ENCODE measurements around the gene ROPN1B. TPM values are rescaled to one million over a fixed set of nuclear protein-coding genes. Genes with fewer than 3 reads are reported as not detected.
"Not testable (repeated sequence)": the region's sequence is repeated elsewhere in the genome, so short reads cannot be mapped to it uniquely, and the experiment has no call there.

ROPN1B gene
- total RNA-seq, 1 donor from 2014 or later, result not detected

DNA sequence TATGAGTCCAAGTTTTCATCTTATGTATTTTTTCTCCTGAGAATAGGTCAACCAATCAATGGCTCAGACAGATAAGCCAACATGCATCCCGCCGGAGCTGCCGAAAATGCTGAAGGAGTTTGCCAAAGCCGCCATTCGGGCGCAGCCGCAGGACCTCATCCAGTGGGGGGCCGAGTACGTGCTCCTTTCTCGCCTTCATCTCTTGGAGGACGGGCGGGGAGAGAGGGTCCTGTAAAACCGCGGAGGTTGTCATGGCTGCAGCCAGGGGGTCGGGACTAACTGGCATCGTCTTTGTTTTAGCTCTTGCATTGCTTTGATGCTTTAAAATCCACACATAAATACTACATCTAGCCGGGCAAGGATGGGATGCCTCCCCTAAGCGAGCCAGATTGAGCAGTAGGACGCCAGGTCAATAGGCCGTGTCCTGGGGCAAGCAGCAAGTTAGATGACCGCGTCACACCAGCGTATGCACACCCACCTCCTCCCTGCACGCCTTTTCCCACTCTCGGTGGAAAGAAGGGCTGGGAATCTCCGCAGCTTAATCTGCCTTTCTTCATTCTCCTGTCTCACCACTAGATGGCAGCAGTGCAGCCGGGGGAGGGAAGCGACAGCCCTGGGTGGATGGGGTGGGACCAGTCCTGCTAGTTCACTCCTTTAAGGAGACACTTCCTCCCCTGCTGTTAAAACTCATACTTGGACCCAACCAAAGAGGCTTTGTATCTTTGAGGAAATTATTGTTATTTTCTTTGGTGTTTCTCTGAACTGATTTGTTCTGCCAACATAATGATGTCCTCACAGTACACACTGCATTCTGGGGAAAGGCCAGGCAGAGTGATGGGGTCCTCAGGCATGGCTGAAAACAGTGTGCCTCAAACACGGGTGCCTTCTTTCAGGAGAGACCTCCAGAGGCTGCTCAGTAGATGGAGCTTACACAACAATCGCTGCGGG, 3.3 kb downstream of the ROPN1B start:
- Histone ChIP-seq H3K4me3 (ENCODE audit: low read length in 3 of 3) (peak overlapping the region; percentile 30 to 65 (median 56)), H3K27me3 (ENCODE audit: control insufficient read depth in 3 of 3, insufficient read depth in 3 of 3, low read length in 3 of 3) (peaks cover 4 to 11% (median 5%) of the 10 kb centered on the region in 3 donors)
- not testable (repeated sequence) for H3K36me3 ChIP-seq (ENCODE audit: control insufficient read depth in 3 of 3, insufficient read depth in 3 of 3, low read length in 3 of 3)

DNA sequence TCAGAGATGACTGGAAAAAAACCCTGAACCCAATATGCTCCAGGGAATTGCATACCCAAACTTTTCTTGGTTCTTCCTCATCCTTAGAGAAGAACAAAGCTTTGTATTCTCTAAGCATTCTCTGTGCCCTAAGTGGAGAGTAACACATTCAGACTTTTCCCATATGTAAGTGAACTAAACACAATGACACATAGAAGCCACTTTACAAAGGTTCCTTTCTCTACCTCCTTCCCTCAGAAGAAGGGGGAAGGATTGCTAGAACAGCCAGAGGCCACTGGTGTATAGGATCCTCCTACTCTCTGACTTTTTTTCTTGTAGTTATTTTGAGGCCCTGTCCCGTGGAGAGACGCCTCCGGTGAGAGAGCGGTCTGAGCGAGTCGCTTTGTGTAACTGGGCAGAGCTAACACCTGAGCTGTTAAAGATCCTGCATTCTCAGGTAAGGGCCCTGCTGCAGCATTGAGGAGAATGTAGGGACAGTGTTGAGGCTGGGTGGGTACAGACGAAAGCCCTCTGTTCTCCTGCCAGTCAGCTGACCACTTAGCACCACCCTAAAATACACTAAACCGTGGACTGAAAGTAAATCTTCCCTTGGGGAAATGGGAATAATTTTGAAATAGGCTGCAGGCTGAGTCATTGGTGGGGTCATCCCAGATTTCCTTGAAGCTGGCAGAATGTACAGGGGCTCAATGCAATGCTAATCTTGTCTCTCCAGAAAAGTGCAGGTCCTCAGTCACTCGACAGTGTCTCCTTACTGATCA, 6.4 kb downstream of the ROPN1B start:
- not testable (repeated sequence) for H3K4me3 ChIP-seq (ENCODE audit: low read length in 3 of 3); H3K4me1 ChIP-seq (ENCODE audit: control insufficient read depth in 3 of 3, insufficient read depth in 3 of 3, low read length in 3 of 3); H3K27ac ChIP-seq (ENCODE audit: low read depth, low read length); H3K9me3 ChIP-seq (ENCODE audit: control insufficient read depth in 3 of 3, low read length in 3 of 3); H3K9ac ChIP-seq (ENCODE audit: low read depth in 1 of 3, low read length in 3 of 3); H3K27me3 ChIP-seq (ENCODE audit: control insufficient read depth in 3 of 3, insufficient read depth in 3 of 3, low read length in 3 of 3); H3K36me3 ChIP-seq (ENCODE audit: control insufficient read depth in 3 of 3, insufficient read depth in 3 of 3, low read length in 3 of 3)

More for the DNA sequence above, 3.3 kb downstream of the ROPN1B start:
- H3K9me3 ChIP-seq (ENCODE audit: control insufficient read depth in 3 of 3, low read length in 3 of 3); H3K4me1 ChIP-seq (ENCODE audit: control insufficient read depth in 3 of 3, insufficient read depth in 3 of 3, low read length in 3 of 3); H3K27ac ChIP-seq (ENCODE audit: low read depth, low read length): not testable (repeated sequence)
- H3K9ac ChIP-seq (ENCODE audit: low read depth in 1 of 3, low read length in 3 of 3), result peak overlapping the region in 1 of 3 donors; percentile 32

DNA sequence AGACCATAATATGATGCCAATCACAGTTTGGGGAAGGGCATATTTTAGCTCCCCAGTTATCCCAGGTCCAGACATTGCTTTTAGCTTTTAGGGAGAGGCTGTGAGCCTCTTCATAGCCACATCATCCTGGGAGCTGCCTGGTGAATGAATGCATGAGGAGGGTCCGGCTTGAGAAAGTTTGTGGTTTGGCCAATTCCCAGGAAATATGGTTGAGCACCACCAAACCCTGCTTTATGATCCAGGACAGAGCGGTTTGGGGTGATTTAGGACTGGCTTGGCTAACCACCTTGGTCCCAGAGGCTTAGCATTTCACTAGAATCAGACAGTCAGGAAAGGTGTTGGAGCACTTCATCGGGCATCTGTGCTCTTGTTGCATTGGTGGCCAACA, 7.0 kb downstream of the ROPN1B start:
- H3K27me3 ChIP-seq (ENCODE audit: control insufficient read depth in 3 of 3, insufficient read depth in 3 of 3, low read length in 3 of 3); H3K4me1 ChIP-seq (ENCODE audit: control insufficient read depth in 3 of 3, insufficient read depth in 3 of 3, low read length in 3 of 3); H3K4me3 ChIP-seq (ENCODE audit: low read length in 3 of 3); H3K36me3 ChIP-seq (ENCODE audit: control insufficient read depth in 3 of 3, insufficient read depth in 3 of 3, low read length in 3 of 3); H3K9ac ChIP-seq (ENCODE audit: low read depth in 1 of 3, low read length in 3 of 3); H3K9me3 ChIP-seq (ENCODE audit: control insufficient read depth in 3 of 3, low read length in 3 of 3); H3K27ac ChIP-seq (ENCODE audit: low read depth, low read length): not testable (repeated sequence)

DNA sequence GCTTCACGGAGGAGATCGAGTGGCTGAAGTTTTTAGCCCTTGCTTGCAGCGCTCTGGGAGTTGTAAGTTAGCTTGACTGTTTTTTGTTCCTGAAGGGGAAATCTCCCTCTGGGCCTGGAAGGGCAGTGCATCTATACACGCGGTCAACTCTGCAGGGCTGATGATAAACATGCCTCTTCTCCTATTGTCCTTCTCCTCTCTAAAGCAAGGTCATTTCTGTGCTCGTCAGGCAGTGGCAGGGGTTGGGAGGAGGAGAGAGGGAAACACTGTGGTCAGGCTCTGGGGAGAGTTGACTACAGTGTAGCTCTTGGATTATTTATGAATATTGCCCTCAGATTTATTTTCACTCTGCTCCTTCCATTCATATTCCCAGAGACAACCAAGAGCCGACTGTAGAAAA, 8.1 kb downstream of the ROPN1B start:
- H3K9ac ChIP-seq (ENCODE audit: low read depth in 1 of 3, low read length in 3 of 3); H3K4me1 ChIP-seq (ENCODE audit: control insufficient read depth in 3 of 3, insufficient read depth in 3 of 3, low read length in 3 of 3); H3K36me3 ChIP-seq (ENCODE audit: control insufficient read depth in 3 of 3, insufficient read depth in 3 of 3, low read length in 3 of 3); H3K27ac ChIP-seq (ENCODE audit: low read depth, low read length); H3K9me3 ChIP-seq (ENCODE audit: control insufficient read depth in 3 of 3, low read length in 3 of 3); H3K4me3 ChIP-seq (ENCODE audit: low read length in 3 of 3); H3K27me3 ChIP-seq (ENCODE audit: control insufficient read depth in 3 of 3, insufficient read depth in 3 of 3, low read length in 3 of 3): not testable (repeated sequence)

DNA sequence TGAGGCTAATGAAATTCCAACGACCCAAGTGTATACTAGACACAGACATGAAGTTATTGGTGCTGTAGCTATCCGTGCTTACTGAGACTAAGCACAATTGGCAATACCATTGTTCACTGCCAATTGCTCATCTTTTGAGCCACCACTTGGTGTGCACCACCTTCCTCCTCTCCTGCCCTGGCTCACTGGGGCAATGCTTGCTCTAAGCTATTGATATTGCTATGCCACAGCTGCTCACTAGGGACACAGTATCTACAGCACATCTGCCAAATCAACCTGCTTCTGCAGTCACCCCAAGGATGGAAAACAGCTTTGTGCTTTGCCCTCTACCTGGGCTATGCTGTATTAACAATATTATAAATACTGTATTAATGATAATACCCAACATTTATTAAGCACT, 16.0 kb downstream of the ROPN1B start:
- not testable (repeated sequence) for H3K4me3 ChIP-seq (ENCODE audit: low read length in 3 of 3); H3K27ac ChIP-seq (ENCODE audit: low read depth, low read length); H3K9ac ChIP-seq (ENCODE audit: low read depth in 1 of 3, low read length in 3 of 3); H3K9me3 ChIP-seq (ENCODE audit: control insufficient read depth in 3 of 3, low read length in 3 of 3); H3K36me3 ChIP-seq (ENCODE audit: control insufficient read depth in 3 of 3, insufficient read depth in 3 of 3, low read length in 3 of 3); H3K27me3 ChIP-seq (ENCODE audit: control insufficient read depth in 3 of 3, insufficient read depth in 3 of 3, low read length in 3 of 3); H3K4me1 ChIP-seq (ENCODE audit: control insufficient read depth in 3 of 3, insufficient read depth in 3 of 3, low read length in 3 of 3)

DNA sequence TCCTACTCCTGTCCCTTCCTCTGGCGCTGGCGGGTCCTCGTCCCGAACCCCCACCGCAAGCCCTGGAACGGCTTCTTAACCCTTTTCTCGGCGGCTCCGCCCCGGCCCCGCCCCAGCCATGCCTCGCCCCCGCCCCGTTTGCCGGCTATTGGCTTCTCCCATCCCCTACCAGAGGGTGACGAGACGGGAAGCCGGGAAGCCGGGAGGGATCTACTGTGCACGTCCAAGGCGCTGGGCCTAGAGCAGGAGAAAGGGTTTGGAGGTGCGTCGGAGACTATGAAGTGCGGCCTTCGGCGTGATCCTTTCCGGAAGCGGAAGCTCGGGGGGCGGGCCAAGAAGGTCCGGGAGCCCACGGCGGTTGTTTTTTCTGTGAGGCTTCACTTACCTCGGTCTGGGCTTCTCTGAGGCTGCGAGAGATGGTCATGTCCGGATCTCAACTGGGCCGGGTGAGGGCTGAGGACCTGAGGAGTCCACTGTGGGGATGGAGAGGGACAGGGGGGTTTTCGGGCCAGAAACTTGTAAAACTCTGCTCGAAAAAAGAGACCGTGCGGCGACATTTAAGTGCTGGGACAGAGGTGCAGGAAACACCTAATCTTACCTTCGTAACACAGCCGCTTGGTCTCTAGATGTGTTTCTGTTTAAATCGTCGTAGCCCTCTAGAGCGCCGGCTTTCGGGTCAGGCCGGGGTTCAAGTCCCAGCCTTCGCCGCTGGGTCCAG, 21.4 kb downstream of the ROPN1B start:
- Histone ChIP-seq H3K9ac (ENCODE audit: low read depth in 1 of 3, low read length in 3 of 3) (peak overlapping the region; percentile 85 to 94 (median 90)), H3K27ac (ENCODE audit: low read depth, low read length) (peak overlapping the region; percentile 89), H3K36me3 (ENCODE audit: control insufficient read depth in 3 of 3, insufficient read depth in 3 of 3, low read length in 3 of 3) (no peaks in the 10 kb centered on the region), H3K4me1 (ENCODE audit: control insufficient read depth in 3 of 3, insufficient read depth in 3 of 3, low read length in 3 of 3) (peaks cover 0 to 15% (median 8%) of the 10 kb centered on the region in 3 donors), H3K27me3 (ENCODE audit: control insufficient read depth in 3 of 3, insufficient read depth in 3 of 3, low read length in 3 of 3) (no peaks in the 10 kb centered on the region), H3K9me3 (ENCODE audit: control insufficient read depth in 3 of 3, low read length in 3 of 3) (no peaks in the 10 kb centered on the region), H3K4me3 (ENCODE audit: low read length in 3 of 3) (peak overlapping the region; percentile 79 to 81 (median 80))

DNA sequence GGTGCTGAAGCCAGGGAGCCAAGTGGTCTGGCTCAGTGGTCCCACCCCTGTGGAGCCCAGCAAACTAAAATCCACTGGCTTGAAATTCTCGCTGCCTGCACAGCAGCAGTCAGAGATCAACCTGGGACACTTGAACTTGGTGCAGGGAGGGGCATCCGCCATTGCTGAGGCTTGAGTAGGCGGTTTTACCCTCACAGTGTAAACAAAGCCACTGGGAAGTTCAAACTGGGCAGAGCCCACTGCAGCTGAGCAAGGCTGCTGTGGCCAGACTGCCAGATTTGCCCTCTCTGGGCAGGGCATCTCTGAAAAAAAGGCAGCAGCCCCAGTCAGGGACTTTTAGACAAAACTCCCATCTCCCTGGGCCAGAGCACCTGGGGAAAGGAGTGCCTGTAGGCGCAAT, 27.8 kb downstream of the ROPN1B start:
- not testable (repeated sequence) for H3K27ac ChIP-seq (ENCODE audit: low read depth, low read length); H3K4me3 ChIP-seq (ENCODE audit: low read length in 3 of 3); H3K36me3 ChIP-seq (ENCODE audit: control insufficient read depth in 3 of 3, insufficient read depth in 3 of 3, low read length in 3 of 3); H3K27me3 ChIP-seq (ENCODE audit: control insufficient read depth in 3 of 3, insufficient read depth in 3 of 3, low read length in 3 of 3); H3K9ac ChIP-seq (ENCODE audit: low read depth in 1 of 3, low read length in 3 of 3); H3K9me3 ChIP-seq (ENCODE audit: control insufficient read depth in 3 of 3, low read length in 3 of 3); H3K4me1 ChIP-seq (ENCODE audit: control insufficient read depth in 3 of 3, insufficient read depth in 3 of 3, low read length in 3 of 3)

DNA sequence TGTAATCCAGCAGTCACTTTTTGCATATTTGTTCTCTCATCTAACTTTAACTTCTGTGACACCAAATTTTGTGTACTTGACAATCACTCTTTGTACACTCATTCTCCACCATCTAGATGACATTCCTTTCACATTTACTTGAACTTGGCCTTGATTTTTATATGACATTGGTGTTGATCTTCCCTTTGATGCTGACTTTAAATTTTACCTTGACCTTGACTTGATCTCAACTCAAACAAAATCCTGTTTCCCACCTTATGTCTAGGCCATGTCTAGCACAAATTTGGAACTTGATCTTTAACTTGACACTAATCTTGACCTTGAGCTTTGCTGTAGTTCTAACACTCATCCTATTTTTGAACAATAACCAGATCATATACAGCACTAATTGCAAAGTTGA, 33.2 kb downstream of the ROPN1B start:
- Histone ChIP-seq H3K36me3 (ENCODE audit: control insufficient read depth in 3 of 3, insufficient read depth in 3 of 3, low read length in 3 of 3) (peaks cover 8 to 19% (median 9%) of the 10 kb centered on the region in 3 donors), H3K4me1 (ENCODE audit: control insufficient read depth in 3 of 3, insufficient read depth in 3 of 3, low read length in 3 of 3) (peaks cover 6 to 9% (median 6%) of the 10 kb centered on the region in 3 donors), H3K9me3 (ENCODE audit: control insufficient read depth in 3 of 3, low read length in 3 of 3) (no peaks in the 10 kb centered on the region), H3K4me3 (ENCODE audit: low read length in 3 of 3) (no peak overlapping the region), H3K27ac (ENCODE audit: low read depth, low read length) (no peak overlapping the region), H3K9ac (ENCODE audit: low read depth in 1 of 3, low read length in 3 of 3) (no peak overlapping the region), H3K27me3 (ENCODE audit: control insufficient read depth in 3 of 3, insufficient read depth in 3 of 3, low read length in 3 of 3) (no peaks in the 10 kb centered on the region)

DNA sequence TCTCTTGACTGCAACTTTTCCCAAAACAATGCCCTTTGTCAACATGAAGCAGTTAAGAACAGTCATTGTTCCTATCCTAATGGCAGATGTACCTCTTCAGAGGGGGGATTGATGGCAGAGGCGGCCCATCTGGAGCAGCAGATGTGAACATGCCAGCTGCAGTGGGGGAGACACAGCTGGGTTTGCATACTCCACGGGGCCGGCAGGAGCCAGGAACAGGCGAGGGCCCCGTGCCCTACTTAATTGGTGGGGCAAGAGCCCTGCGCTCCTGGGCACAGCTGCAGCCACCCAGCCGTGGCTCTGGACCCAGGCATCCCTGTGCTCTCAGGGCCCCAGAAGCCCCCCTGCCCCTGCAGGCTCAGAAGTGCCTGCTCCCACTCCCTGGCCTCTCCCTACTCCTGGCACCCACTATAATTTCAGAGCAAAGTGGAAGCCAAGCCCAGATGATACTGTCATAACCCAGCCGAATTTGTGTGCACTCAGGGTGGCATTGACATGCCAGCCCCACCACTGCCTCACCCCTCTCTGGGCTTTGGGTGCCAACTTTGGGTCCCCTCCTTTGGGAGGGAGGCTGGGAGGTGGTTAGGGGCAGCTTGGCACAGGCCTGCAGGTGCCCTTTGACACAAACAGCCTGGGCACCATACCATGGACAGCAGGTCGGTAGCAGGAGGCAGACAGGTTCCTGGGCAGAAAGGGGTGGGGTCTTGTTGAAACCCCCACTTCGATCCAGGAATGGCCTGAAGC, 34.6 kb downstream of the ROPN1B start:
- Histone ChIP-seq H3K4me3 (ENCODE audit: low read length in 3 of 3) (no peak overlapping the region), H3K4me1 (ENCODE audit: control insufficient read depth in 3 of 3, insufficient read depth in 3 of 3, low read length in 3 of 3) (peaks cover 6 to 9% (median 6%) of the 10 kb centered on the region in 3 donors), H3K36me3 (ENCODE audit: control insufficient read depth in 3 of 3, insufficient read depth in 3 of 3, low read length in 3 of 3) (peaks cover 22 to 33% (median 24%) of the 10 kb centered on the region in 3 donors), H3K9me3 (ENCODE audit: control insufficient read depth in 3 of 3, low read length in 3 of 3) (no peaks in the 10 kb centered on the region), H3K27me3 (ENCODE audit: control insufficient read depth in 3 of 3, insufficient read depth in 3 of 3, low read length in 3 of 3) (no peaks in the 10 kb centered on the region), H3K27ac (ENCODE audit: low read depth, low read length) (no peak overlapping the region), H3K9ac (ENCODE audit: low read depth in 1 of 3, low read length in 3 of 3) (no peak overlapping the region)
